SK-N-SH (cell line): ENCODE measurements around the gene SLC66A1. TPM values are rescaled to one million over a fixed set of nuclear protein-coding genes. Genes with fewer than 3 reads are reported as not detected.

Source experiments
- CTCF ChIA-PET: fragments of 300-600, 350-600 bp; formaldehyde crosslinking; extraction: SDS; loops from one replicate; lab custom pipeline; 2021; lab: Yijun Ruan, JAX
- POLR2A ChIA-PET: fragments of 350-600 bp; sonication (Branson Sonifier 250); formaldehyde crosslinking; extraction: SDS; loops from one replicate; lab custom pipeline; 2020; ENCODE audit warnings: antibody characterized with exemption, inconsistent platforms; lab: Yijun Ruan, JAX
- DNase-seq: peaks from one replicate; pipeline ENCODE4 v3.0.0; 2012
- H2AFZ ChIP-seq: fragments of 200-600 bp; sonication (generic); 2 replicates; pipeline ENCODE4 v1.8.1; 2016; ENCODE audit warnings: antibody characterized with exemption, mild to moderate bottlenecking, low read depth
- H3F3A ChIP-seq: fragments of 200-600 bp; sonication (generic); replicated peaks from 2 replicates; pipeline ENCODE3; 2016; ENCODE audit warnings: antibody characterized with exemption, mild to moderate bottlenecking; ENCODE audit not compliant: insufficient read depth
- H3K27ac ChIP-seq, 2 experiments: fragments of 200-500 bp in 1 of 2; fragments of 200-600 bp in 1 of 2; sonication (Bioruptor generic) in 1 of 2; sonication (generic), shearing (Covaris generic) in 1 of 2; 2 replicates each; pipeline versions ENCODE4 v1.5.1 to v1.6.1; 2014 to 2016; ENCODE audit warnings: low read depth in 2 of 2, inconsistent platforms in 1 of 2, low read length in 1 of 2, mild to moderate bottlenecking in 1 of 2, mixed read lengths in 1 of 2
- H3K27me3 ChIP-seq: fragments of 200-600 bp; sonication (generic), shearing (Covaris generic); 2 replicates; pipeline ENCODE4 v1.6.1; 2016; ENCODE audit warnings: mixed run types; ENCODE audit not compliant: insufficient read depth
- H3K36me3 ChIP-seq, 2 experiments: fragments of 200-500 bp in 1 of 2; fragments of 200-600 bp in 1 of 2; sonication (Bioruptor generic) in 1 of 2; sonication (generic) in 1 of 2; replicated peaks in 1 of 2; 2 replicates each; pipeline versions ENCODE3 to v1.5.1; 2014 to 2016; ENCODE audit warnings: low read length in 1 of 2, mild to moderate bottlenecking in 1 of 2; ENCODE audit not compliant: insufficient read depth in 2 of 2, control insufficient read depth in 1 of 2
- H3K4me1 ChIP-seq, 2 experiments: fragments of 200-500 bp in 1 of 2; fragments of 200-600 bp in 1 of 2; sonication (Bioruptor generic) in 1 of 2; sonication (generic), shearing (Covaris generic) in 1 of 2; 2 replicates each; pipeline versions ENCODE4 v1.5.1 to v1.6.1; 2014 to 2016; ENCODE audit warnings: low read depth in 1 of 2, low read length in 1 of 2, mixed run types in 1 of 2; ENCODE audit not compliant: insufficient read depth in 2 of 2, control insufficient read depth in 1 of 2
- H3K4me2 ChIP-seq: fragments of 200-600 bp; sonication (generic), shearing (Covaris generic); 2 replicates; pipeline ENCODE4 v1.6.1; 2017; ENCODE audit warnings: mixed run types
- H3K4me3 ChIP-seq, 2 experiments: fragments of 200-500 bp in 1 of 2; fragments of 200-600 bp in 1 of 2; sonication (Bioruptor generic) in 1 of 2; sonication (generic), shearing (Covaris generic) in 1 of 2; 2 replicates each; pipeline versions ENCODE4 v1.5.1 to v1.8.1; 2014 to 2016; ENCODE audit warnings: low read depth in 2 of 2, inconsistent platforms in 1 of 2, low read length in 1 of 2, mild to moderate bottlenecking in 1 of 2, mixed read lengths in 1 of 2, moderate library complexity in 1 of 2
- H3K79me2 ChIP-seq: fragments of 200-600 bp; sonication (generic); 2 replicates; pipeline ENCODE4 v1.8.1; 2017; ENCODE audit warnings: mild to moderate bottlenecking; ENCODE audit not compliant: insufficient read depth
- H3K9ac ChIP-seq: fragments of 200-600 bp; sonication (generic); 2 replicates; pipeline ENCODE4 v1.6.1; 2017; ENCODE audit warnings: mixed run types
- H3K9me2 ChIP-seq: fragments of 200-600 bp; sonication (generic); 2 replicates; pipeline ENCODE4 v1.6.1; 2017; ENCODE audit warnings: mixed run types
- H3K9me3 ChIP-seq: fragments of 200-600 bp; sonication (generic); 2 replicates; pipeline ENCODE4 v1.6.1; 2017; ENCODE audit warnings: mixed run types, mild to moderate bottlenecking, moderate library complexity
- H4K20me1 ChIP-seq: fragments of 200-600 bp; sonication (generic); 2 replicates; pipeline ENCODE4 v1.6.1; 2017; ENCODE audit warnings: mild to moderate bottlenecking, mixed run types; ENCODE audit not compliant: insufficient read depth
- CHD2 ChIP-seq: fragments of 150-350 bp; IDR thresholded peaks from 2 replicates; pipeline ENCODE4 v1.6.1; 2018; ENCODE audit warnings: low read length; ENCODE audit not compliant: partially characterized antibody
- ELF1 ChIP-seq: IDR thresholded peaks from 2 replicates; pipeline ENCODE4 v1.4.0; 2012
- EP300 ChIP-seq, 2 experiments: IDR thresholded peaks; 2 replicates each; pipeline versions ENCODE4 v1.4.0 to v1.6.1; 2012; ENCODE audit warnings: borderline replicate concordance in 1 of 2, low read depth in 1 of 2, low read length in 1 of 2
- FOXJ3 ChIP-seq: sonication (generic); formaldehyde crosslinking; IDR thresholded peaks from 2 replicates; pipeline ENCODE4 v1.5.1; 2020; ENCODE audit warnings: mild to moderate bottlenecking, missing genetic modification reagents
- FOXM1 ChIP-seq: IDR thresholded peaks from 2 replicates; pipeline ENCODE4 v1.4.0; 2012; ENCODE audit warnings: low read depth, mild to moderate bottlenecking
- GABPA ChIP-seq: IDR thresholded peaks from 2 replicates; pipeline ENCODE4 v1.4.0; 2012; ENCODE audit warnings: low read depth, mild to moderate bottlenecking
- MEF2A ChIP-seq: IDR thresholded peaks from 2 replicates; pipeline ENCODE4 v1.4.0; 2012; ENCODE audit warnings: low read depth, borderline replicate concordance
- MXI1 ChIP-seq: IDR thresholded peaks from 2 replicates; pipeline ENCODE4 v1.6.1; 2012; ENCODE audit warnings: mild to moderate bottlenecking, low read depth, low read length, improper control_type of control experiment
- NRF1 ChIP-seq: IDR thresholded peaks from 2 replicates; pipeline ENCODE4 v1.6.1; 2012; ENCODE audit warnings: low read depth, mild to moderate bottlenecking, low read length
- RCOR1 ChIP-seq: fragments of 150-350 bp; IDR thresholded peaks from 2 replicates; pipeline ENCODE4 v1.6.1; 2017; ENCODE audit warnings: antibody characterized with exemption, low read length
- RFX5 ChIP-seq: IDR thresholded peaks from 2 replicates; pipeline ENCODE4 v1.6.1; 2012; ENCODE audit warnings: mild to moderate bottlenecking, improper control_type of control experiment, low read length
- TAF1 ChIP-seq: IDR thresholded peaks from 2 replicates; pipeline ENCODE4 v1.6.1; 2012; ENCODE audit warnings: low read depth, mild to moderate bottlenecking, low read length, moderate library complexity, borderline replicate concordance
- TCF12 ChIP-seq: IDR thresholded peaks from 2 replicates; pipeline ENCODE4 v1.4.0; 2012
- TEAD4 ChIP-seq: IDR thresholded peaks from 2 replicates; pipeline ENCODE4 v1.4.0; 2012; ENCODE audit warnings: mild to moderate bottlenecking, borderline replicate concordance; ENCODE audit not compliant: insufficient read depth
- YY1 ChIP-seq: IDR thresholded peaks from 2 replicates; pipeline ENCODE4 v1.4.0; 2012; ENCODE audit warnings: low read depth, mild to moderate bottlenecking
- ZBTB33 ChIP-seq: IDR thresholded peaks from 2 replicates; pipeline ENCODE4 v1.4.0; 2012; ENCODE audit warnings: low read depth, borderline replicate concordance
- WGBS: methylation state at CpG from one replicate; pipeline ENCODE4 v1.1.6; 2017; ENCODE audit warnings: low lambda C conversion rate; 5-methylcytosine and 5-hydroxymethylcytosine counted together
- polyA plus RNA-seq, 3 experiments: library from polyadenylated mRNA; depleted of rRNA; stranded (reverse); fragments of >200 nt; gene quantifications; 2 replicates each; pipeline ENCODE4 v1.2.3, GENCODE V29; 2012
- TF ChIP-seq, protein P1 (sequence below): fragments of 200-600 bp; sonication (generic); IDR thresholded peaks from 2 replicates; pipeline ENCODE4 v1.6.1; 2017; ENCODE audit warnings: antibody characterized with exemption, mild to moderate bottlenecking, moderate library complexity
- TF ChIP-seq, protein P2 (sequence below): IDR thresholded peaks from 2 replicates; pipeline ENCODE4 v1.4.0; 2012; ENCODE audit warnings: low read depth
- TF ChIP-seq, protein P3 (sequence below): IDR thresholded peaks from 2 replicates; pipeline ENCODE4 v1.4.0; 2012; ENCODE audit warnings: low read depth, borderline replicate concordance

The SLC66A1 gene
- polyA plus RNA-seq, 1 of the 3 experiments (the other 2 are of a cell fraction), result 16.9 TPM

- H3K4me1 ChIP-seq, result peaks cover 0 to 60% of the 10 kb centered on the region in 2 experiments; a peak in 1 of 4 replicates
- DNase-seq, result no peak
- ChIA-PET POLR2A (no interaction called here), CTCF (interaction anchor here (1.0 to 5.3 kb wide), 4 partner anchors 11 to 309 kb away, joined by 3 to 31 read pairs (median 4); no protein-coding TSS in a partner anchor)
- H4K20me1 ChIP-seq, result 0 out of 2 replicates have a peak, but pooled peaks cover 5% of the 10 kb centered on the region
- no peak overlapping the region for H3K9ac ChIP-seq
- no peak overlapping the region for H2AFZ ChIP-seq
- H3F3A ChIP-seq, result no peaks in the 10 kb centered on the region
- H3K9me2 ChIP-seq, result no peaks in the 10 kb centered on the region
- TF ChIP-seq FOXJ3 (CRISPR knock-in tag), result no peak
- no peak for TF ChIP-seq EP300 (IDR thresholded peaks at IDR 0.05; ENCODE audit: borderline replicate concordance in 1 of 2, low read depth in 1 of 2, low read length in 1 of 2)
- no peak for TF ChIP-seq RFX5
- TF ChIP-seq CHD2, result no peak
- TF ChIP-seq, all 33 proteins: peak for 0
- no peak overlapping the region for H3K4me2 ChIP-seq
- peaks cover 23 to 65% of the 10 kb centered on the region in 2 experiments for H3K36me3 ChIP-seq
- no peaks in the 10 kb centered on the region for H3K79me2 ChIP-seq
- H3K27me3 ChIP-seq, result no peaks in the 10 kb centered on the region
- no peak overlapping the region for H3K4me3 ChIP-seq
- WGBS, result 100% methylated on average over 4 of the region's 10 CpGs
- no peaks in the 10 kb centered on the region for H3K9me3 ChIP-seq
- peak overlapping the region in 1 of 2 experiments; percentile 51; a peak in 1 of 4 replicates for H3K27ac ChIP-seq
These were observed 39.7 kb downstream of the SLC66A1 start for GRCh38 chr1:19351873-19352272.

- Histone ChIP-seq H3K9ac (no peak overlapping the region), H3K4me1 (peaks cover 0 to 53% of the 10 kb centered on the region in 2 experiments; a peak in 1 of 4 replicates), H4K20me1 (0 out of 2 replicates have a peak, but pooled peaks cover 5% of the 10 kb centered on the region), H3K9me3 (no peaks in the 10 kb centered on the region), H3K27ac (peak overlapping the region in 1 of 2 experiments; percentile 71; a peak in 1 of 4 replicates), H3K9me2 (no peaks in the 10 kb centered on the region), H3K4me2 (no peak overlapping the region), H3K4me3 (no peak overlapping the region)
- CTCF ChIA-PET, result interaction anchor here (0.6 to 5.3 kb wide), 5 partner anchors 9 to 301 kb away, joined by 3 to 31 read pairs (median 4); no protein-coding TSS in a partner anchor
- DNase-seq, result no peak
- WGBS, result 96% methylated on average over 10 of the region's 14 CpGs
- TF ChIP-seq NRF1 (no peak), ZBTB33 (no peak), MEF2A (no peak), RCOR1 (no peak), TCF12 (no peak), FOXJ3 (CRISPR knock-in tag) (no peak), FOXM1 (no peak), TAF1 (no peak), ELF1 (no peak), GABPA (no peak), CHD2 (no peak), MXI1 (no peak), YY1 (no peak), TEAD4 (no peak)
- TF ChIP-seq, protein P1, sequence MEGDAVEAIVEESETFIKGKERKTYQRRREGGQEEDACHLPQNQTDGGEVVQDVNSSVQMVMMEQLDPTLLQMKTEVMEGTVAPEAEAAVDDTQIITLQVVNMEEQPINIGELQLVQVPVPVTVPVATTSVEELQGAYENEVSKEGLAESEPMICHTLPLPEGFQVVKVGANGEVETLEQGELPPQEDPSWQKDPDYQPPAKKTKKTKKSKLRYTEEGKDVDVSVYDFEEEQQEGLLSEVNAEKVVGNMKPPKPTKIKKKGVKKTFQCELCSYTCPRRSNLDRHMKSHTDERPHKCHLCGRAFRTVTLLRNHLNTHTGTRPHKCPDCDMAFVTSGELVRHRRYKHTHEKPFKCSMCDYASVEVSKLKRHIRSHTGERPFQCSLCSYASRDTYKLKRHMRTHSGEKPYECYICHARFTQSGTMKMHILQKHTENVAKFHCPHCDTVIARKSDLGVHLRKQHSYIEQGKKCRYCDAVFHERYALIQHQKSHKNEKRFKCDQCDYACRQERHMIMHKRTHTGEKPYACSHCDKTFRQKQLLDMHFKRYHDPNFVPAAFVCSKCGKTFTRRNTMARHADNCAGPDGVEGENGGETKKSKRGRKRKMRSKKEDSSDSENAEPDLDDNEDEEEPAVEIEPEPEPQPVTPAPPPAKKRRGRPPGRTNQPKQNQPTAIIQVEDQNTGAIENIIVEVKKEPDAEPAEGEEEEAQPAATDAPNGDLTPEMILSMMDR, result no peak
- TF ChIP-seq, protein P2, sequence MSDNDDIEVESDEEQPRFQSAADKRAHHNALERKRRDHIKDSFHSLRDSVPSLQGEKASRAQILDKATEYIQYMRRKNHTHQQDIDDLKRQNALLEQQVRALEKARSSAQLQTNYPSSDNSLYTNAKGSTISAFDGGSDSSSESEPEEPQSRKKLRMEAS, result no peak
- TF ChIP-seq, protein P3, sequence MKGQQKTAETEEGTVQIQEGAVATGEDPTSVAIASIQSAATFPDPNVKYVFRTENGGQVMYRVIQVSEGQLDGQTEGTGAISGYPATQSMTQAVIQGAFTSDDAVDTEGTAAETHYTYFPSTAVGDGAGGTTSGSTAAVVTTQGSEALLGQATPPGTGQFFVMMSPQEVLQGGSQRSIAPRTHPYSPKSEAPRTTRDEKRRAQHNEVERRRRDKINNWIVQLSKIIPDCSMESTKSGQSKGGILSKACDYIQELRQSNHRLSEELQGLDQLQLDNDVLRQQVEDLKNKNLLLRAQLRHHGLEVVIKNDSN, result no peak
- TF ChIP-seq, all 33 proteins: peak for 0
- Histone ChIP-seq H3K27me3 (no peaks in the 10 kb centered on the region), H3F3A (no peaks in the 10 kb centered on the region), H3K79me2 (no peaks in the 10 kb centered on the region), H3K36me3 (peaks cover 17 to 66% of the 10 kb centered on the region in 2 experiments), H2AFZ (no peak overlapping the region)
- POLR2A ChIA-PET, result no interaction called here
These were observed 40.7 kb downstream of the SLC66A1 start for GRCh38 chr1:19352839-19353238.
